ENCODE data around the gene DYNC2LI1.
A peak's percentile ranks its signal among the peaks of the same experiment; 100 is the strongest.
"Not testable (repeated sequence)": the region's sequence is repeated elsewhere in the genome, so short reads cannot be mapped to it uniquely, and the experiment has no call there.

DYNC2LI1 gene

GRCh38 chr2:43773876-43774613 is at the start of gene DYNC2LI1:
DYNC2LI1 (plus strand) TSS chr2:43774039; CDS start chr2:43774139, 100 bp downstream.
- DNase-seq = peak; percentile 96
- no peaks in the 10 kb centered on the region for H3K36me3 ChIP-seq
- H3K4me3 ChIP-seq (ENCODE audit: low read depth, low read length) = peak within 1 kb of the TSS; percentile 65
- no peaks in the 10 kb centered on the region for H3K9me3 ChIP-seq (ENCODE audit: severe bottlenecking)
- no peak for TF ChIP-seq CTCF (IDR thresholded peaks at IDR 0.05; ENCODE audit: low read depth, low read length)
- H3K27ac ChIP-seq = peak within 1 kb of the TSS; percentile 62
- H3K27me3 ChIP-seq (ENCODE audit: insufficient read depth, low read depth, severe bottlenecking) = no peaks in the 10 kb centered on the region

GRCh38 chr2:43724728-43725526 is 48.9 kb upstream of the DYNC2LI1 start:
- Histone ChIP-seq H3K27ac (no peak overlapping the region), H3K4me3 (ENCODE audit: low read depth, low read length) (no peak overlapping the region), H3K36me3 (no peaks in the 10 kb centered on the region), H3K27me3 (ENCODE audit: insufficient read depth, low read depth, severe bottlenecking) (no peaks in the 10 kb centered on the region), H3K9me3 (ENCODE audit: severe bottlenecking) (no peaks in the 10 kb centered on the region)
- DNase-seq = no peak
- no peak for TF ChIP-seq CTCF (IDR thresholded peaks at IDR 0.05; ENCODE audit: low read depth, low read length)

- H3K27me3 ChIP-seq (ENCODE audit: insufficient read depth, low read depth, severe bottlenecking) = no peaks in the 10 kb centered on the region
- no peak overlapping the region for H3K4me3 ChIP-seq (ENCODE audit: low read depth, low read length)
- no peak for DNase-seq
- no peaks in the 10 kb centered on the region for H3K9me3 ChIP-seq (ENCODE audit: severe bottlenecking)
- no peak for TF ChIP-seq CTCF (IDR thresholded peaks at IDR 0.05; ENCODE audit: low read depth, low read length)
- H3K36me3 ChIP-seq = no peaks in the 10 kb centered on the region
- no peak overlapping the region for H3K27ac ChIP-seq
These were observed 48.1 kb upstream of the DYNC2LI1 start for GRCh38 chr2:43725711-43726246.

- not testable (repeated sequence) for H3K4me3 ChIP-seq (ENCODE audit: low read depth, low read length); H3K27me3 ChIP-seq (ENCODE audit: insufficient read depth, low read depth, severe bottlenecking); H3K9me3 ChIP-seq (ENCODE audit: severe bottlenecking); DNase-seq; H3K27ac ChIP-seq; H3K36me3 ChIP-seq
These were observed 46.7 kb upstream of the DYNC2LI1 start for GRCh38 chr2:43726961-43727633.

GRCh38 chr2:43727634-43728014 is 46.2 kb upstream of the DYNC2LI1 start:
- DNase-seq = no peak
- Histone ChIP-seq H3K4me3 (ENCODE audit: low read depth, low read length) (no peak overlapping the region), H3K36me3 (no peaks in the 10 kb centered on the region), H3K27ac (no peak overlapping the region), H3K9me3 (ENCODE audit: severe bottlenecking) (no peaks in the 10 kb centered on the region), H3K27me3 (ENCODE audit: insufficient read depth, low read depth, severe bottlenecking) (no peaks in the 10 kb centered on the region)
- no peak for TF ChIP-seq CTCF (IDR thresholded peaks at IDR 0.05; ENCODE audit: low read depth, low read length)
